Astrocyte of the cerebellum (primary cell): ENCODE results near the gene MACO1.

Experiments
- DNase-seq: peaks from one replicate; pipeline ENCODE4 v3.0.0-alpha.2; 2011; ENCODE audit warnings: low read depth
- H3K4me3 ChIP-seq: 2 replicates; pipeline ENCODE4 v1.5.1; 2011; ENCODE audit warnings: mild to moderate bottlenecking, low read depth, low read length, moderate library complexity
- CTCF ChIP-seq: IDR thresholded peaks from 2 replicates; pipeline ENCODE4 v1.5.1; 2012; ENCODE audit warnings: low read length, low read depth, moderate library complexity, mild to moderate bottlenecking; ENCODE audit errors: missing control alignments
- in situ Hi-C: cut with HindIII; loops from 2 replicates; pipeline ENCODE4 v1.10.0; 2017; ENCODE audit warnings: low sequenced_read_pairs

MACO1 gene

GRCh38 chr1:25522031-25522655, 91.4 kb downstream of the MACO1 start:
- no peak for DNase-seq
- in situ Hi-C loops: loop anchor here (10.0 kb wide), 1 partner anchor 263 kb away; no protein-coding TSS in a partner anchor
- no peak overlapping the region for H3K4me3 ChIP-seq
- no peak for TF ChIP-seq CTCF

GRCh38 chr1:25523542-25523941, 92.8 kb downstream of the MACO1 start:
- no peak overlapping the region for H3K4me3 ChIP-seq
- peak; percentile 51 for TF ChIP-seq CTCF
- in situ Hi-C loops: loop anchor here (10.0 kb wide), 1 partner anchor 261 kb away; no protein-coding TSS in a partner anchor
- no peak for DNase-seq

GRCh38 chr1:25524568-25525360, 94.1 kb downstream of the MACO1 start:
- no peak overlapping the region for H3K4me3 ChIP-seq
- no peak for DNase-seq
- TF ChIP-seq CTCF: no peak
- in situ Hi-C loops: loop anchor here (10.0 kb wide), 1 partner anchor 260 kb away; no protein-coding TSS in a partner anchor

- DNase-seq: no peak
- TF ChIP-seq CTCF: no peak
- in situ Hi-C loops: loop anchor here (10.0 kb wide), 1 partner anchor 259 kb away; no protein-coding TSS in a partner anchor
- no peak overlapping the region for H3K4me3 ChIP-seq
These were observed 94.6 kb downstream of the MACO1 start for GRCh38 chr1:25525361-25525688.

- in situ Hi-C loops: loop anchor here (10.0 kb wide), 1 partner anchor 258 kb away; no protein-coding TSS in a partner anchor
- no peak for TF ChIP-seq CTCF
- DNase-seq: no peak
- no peak overlapping the region for H3K4me3 ChIP-seq
These were observed 96.1 kb downstream of the MACO1 start for GRCh38 chr1:25526753-25527152.

GRCh38 chr1:25527226-25527846, 96.6 kb downstream of the MACO1 start:
- DNase-seq: no peak
- no peak overlapping the region for H3K4me3 ChIP-seq
- in situ Hi-C loops: loop anchor here (10.0 kb wide), 1 partner anchor 257 kb away; no protein-coding TSS in a partner anchor
- no peak for TF ChIP-seq CTCF
